HG02840 (cell line): ENCODE measurements around the gene MGST2.
"Not testable (repeated sequence)": the region's sequence is repeated elsewhere in the genome, so short reads cannot be mapped to it uniquely, and the experiment has no call there.

Experiments
- ATAC-seq: cut with Tn5 transposase; IDR thresholded peaks from one replicate; pipeline ENCODE4 v1.9.1; 2021; ENCODE audit warnings: mild to moderate bottlenecking, moderate library complexity, moderate number of reproducible peaks; ENCODE audit not compliant: unreplicated experiment, low FRiP score

MGST2 gene

GRCh38 chr4:139698167-139698925, 32.7 kb downstream of the MGST2 start:
- ATAC-seq: not testable (repeated sequence)

DNA sequence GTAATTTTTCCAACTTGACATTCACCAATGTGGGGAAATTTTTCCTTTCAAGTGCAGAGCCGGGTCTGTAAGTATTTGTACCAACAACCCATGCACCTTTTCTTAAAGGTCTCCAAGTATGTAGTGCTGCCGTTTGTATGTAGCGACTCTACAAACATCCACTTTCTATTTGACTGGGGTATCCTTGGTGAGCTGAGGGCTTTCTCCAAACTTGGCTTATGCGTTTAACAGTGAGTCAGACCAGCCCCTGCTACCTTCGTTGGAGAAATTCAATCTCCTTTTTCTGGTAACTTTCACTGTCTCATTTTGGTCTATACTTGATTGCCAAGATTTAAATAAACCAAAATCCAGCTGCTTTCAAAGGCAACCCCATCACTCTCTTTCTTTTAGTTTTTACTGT, 34.9 kb downstream of the MGST2 start:
- no peak for ATAC-seq

DNA sequence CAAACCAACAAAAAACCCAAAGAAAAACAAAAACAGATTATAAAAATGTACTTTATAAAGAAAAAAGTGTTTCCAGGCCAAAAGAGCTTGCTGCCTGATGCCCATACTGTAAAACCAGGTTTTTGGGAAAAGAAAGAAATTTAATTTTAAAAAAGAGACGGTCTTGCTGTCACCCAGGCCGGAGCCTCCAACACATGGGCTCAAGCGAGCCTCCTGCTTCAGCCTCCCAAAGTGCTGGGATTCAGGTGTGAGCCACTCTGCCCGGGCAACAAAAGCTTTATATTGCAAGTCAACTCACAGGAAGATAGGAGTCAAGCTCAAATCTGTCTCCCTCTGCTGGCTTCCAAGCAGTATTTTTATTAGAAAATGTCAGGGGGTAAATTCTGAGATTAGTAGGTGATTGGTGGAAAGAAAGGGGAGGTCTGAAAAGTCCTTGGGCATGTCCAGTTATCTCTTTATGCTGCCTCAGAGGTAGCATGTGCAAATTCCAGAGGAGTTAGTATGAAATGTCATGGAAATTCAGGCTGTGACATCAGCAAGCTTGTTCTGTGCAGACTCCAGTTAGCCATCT, 39.4 kb downstream of the MGST2 start:
- ATAC-seq: no peak

DNA sequence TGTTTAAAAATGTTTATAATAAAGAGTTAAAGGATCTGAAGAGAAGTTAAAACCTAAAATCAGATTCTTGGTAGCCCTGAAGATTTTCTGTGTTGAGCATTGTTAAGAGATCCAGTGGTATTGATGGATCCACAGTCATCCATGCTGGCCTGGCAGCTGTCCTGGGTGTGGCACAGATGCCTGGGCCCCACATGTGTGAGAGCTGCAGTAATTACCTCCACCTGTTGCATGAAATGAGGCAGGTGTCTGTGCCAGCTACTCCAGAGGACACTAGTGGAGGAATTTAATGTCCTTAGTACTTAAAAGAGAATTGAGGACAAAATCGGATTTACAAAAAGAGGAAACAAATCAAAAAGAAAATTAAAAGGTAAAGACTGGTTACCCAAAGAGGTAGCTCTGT, 44.0 kb downstream of the MGST2 start:
- ATAC-seq: no peak

GRCh38 chr4:139710073-139710472, 44.5 kb downstream of the MGST2 start:
- no peak for ATAC-seq

DNA sequence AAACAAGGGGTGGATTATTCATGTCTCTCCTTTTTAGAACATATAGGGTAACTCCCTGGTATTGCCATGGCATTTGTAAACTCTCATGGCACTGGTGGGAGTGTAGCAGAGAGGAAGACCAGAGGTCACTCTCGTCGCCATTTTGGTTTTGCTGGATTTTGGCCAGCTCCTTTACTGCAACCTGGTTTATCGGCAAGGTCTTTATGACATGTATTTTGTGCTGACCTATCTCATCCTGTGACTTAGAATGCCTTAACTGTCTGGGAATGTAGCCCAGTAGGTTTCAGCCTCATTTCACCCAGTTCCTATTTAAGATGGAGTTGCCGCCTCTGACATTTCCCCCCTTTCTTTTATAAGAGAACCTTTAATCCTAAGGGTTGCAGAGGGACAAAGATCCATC, 45.8 kb downstream of the MGST2 start:
- no peak for ATAC-seq

DNA sequence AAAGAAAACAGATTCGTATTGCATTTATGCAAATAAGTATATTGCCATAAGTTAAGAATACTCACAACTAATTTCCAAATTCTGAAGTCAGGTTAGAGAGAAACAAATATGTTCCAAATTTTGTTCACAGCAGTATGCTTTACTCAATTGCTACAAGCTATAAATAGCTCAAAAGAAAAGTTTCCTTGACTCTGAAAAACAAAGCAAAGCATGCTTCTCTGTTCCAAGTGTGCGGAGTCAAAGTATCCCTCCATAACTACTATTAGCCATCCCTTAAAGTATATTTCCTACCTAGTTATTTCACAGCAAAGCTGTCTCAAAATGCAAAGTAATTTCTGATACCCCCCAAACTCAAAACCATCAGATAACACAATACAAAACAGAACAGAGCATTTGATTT, 47.3 kb downstream of the MGST2 start:
- ATAC-seq: no peak

GRCh38 chr4:139715746-139716391, 50.2 kb downstream of the MGST2 start:
- ATAC-seq: no peak

GRCh38 chr4:139718358-139718757, 52.7 kb downstream of the MGST2 start:
- ATAC-seq: no peak

GRCh38 chr4:139718833-139719232, 53.2 kb downstream of the MGST2 start:
- no peak for ATAC-seq

DNA sequence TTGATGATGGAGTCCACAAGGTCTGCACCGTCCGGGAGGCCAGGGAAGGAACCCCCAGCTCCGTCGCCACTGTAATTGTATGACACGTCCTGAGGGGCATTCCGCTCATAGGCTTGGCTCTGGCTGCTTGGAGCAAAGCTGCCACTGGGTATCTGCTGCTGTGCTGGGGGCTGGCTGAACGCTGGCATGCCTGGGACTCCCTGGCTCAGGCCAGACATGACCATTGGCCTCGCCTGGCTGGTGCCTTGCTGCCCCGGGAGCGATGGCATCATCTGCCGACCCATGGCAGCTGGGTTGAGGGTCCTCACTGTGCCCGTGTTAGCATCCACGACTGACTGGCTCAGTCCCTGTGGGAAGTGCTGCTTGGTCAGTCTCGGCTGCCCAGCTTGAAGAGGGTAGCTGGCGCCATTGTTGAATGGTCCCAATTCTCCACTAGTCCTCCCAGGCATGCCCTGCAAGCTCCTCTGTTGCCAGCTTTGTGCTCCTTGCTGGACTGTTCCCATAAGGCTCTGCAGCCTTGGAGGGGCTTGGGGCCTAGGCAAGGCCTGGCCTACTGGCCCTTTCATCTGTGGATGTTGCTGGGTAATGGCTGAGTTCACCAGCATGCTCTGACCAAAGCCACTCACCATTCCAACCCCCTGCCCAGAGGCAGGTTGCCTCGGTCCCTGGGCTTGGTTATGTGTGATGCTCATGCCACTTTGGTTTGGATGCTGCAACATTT, 53.9 kb downstream of the MGST2 start:
- ATAC-seq: no peak

DNA sequence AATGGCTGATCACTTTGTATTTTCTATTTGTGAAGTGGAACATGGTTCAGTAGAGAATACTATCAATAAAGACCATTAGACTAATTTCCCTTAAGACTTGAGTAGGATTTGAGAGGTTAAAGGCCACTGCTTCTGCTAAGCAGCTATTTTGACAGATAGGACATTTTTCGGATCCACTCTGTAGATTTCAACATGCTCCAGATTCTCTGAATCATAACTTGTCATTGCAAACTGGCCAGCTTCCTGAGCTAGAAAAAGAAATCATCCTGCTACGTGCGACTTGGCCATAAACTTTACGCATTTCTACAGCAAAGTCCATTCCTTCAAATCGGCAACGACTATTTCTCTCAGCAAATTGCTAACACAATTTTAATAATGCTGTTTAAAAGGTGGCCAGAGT, 55.2 kb downstream of the MGST2 start:
- ATAC-seq: no peak

DNA sequence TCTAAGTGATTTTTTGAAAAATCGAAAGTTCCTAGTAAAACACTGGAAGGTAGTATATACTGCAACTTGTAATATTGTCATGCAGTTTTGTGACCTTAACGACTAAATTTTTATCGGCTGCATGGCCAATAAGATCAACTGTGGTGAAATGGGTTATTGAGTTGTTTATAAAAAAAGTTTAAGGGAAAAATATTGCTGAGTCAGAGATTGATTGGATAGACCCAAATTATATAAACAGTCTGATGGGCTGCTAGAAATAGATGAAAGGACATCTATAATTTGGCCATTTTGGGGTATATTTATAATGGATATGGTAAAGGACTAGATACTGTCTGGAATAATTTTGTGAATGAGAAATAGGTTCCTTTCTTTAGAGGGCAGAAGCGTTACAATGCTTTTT, 56.2 kb downstream of the MGST2 start:
- no peak for ATAC-seq

- ATAC-seq: no peak
These were observed 59.6 kb downstream of the MGST2 start for GRCh38 chr4:139725236-139725635.

- no peak for ATAC-seq
These were observed 61.0 kb downstream of the MGST2 start for GRCh38 chr4:139726615-139727014.

DNA sequence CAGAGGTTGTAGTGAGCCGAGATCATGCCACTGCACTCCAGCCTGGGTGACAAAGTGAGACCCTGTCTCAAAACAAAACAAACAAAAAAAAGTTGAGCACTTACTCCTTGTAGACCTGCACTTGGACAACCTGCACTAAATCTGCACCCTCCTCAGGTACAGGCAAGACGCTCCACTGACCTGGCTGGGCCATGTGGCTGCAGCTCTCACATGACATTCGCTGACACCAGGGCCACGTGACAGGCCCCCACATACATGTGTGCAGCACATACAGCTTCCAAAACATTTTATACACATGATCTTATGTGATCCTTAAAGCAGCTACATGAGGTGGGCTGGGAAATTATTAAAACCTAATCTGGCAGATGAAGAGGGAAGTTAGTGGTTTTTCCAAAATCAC, 62.5 kb downstream of the MGST2 start:
- no peak for ATAC-seq

- ATAC-seq: no peak
These were observed 63.2 kb downstream of the MGST2 start for GRCh38 chr4:139728840-139729239.

DNA sequence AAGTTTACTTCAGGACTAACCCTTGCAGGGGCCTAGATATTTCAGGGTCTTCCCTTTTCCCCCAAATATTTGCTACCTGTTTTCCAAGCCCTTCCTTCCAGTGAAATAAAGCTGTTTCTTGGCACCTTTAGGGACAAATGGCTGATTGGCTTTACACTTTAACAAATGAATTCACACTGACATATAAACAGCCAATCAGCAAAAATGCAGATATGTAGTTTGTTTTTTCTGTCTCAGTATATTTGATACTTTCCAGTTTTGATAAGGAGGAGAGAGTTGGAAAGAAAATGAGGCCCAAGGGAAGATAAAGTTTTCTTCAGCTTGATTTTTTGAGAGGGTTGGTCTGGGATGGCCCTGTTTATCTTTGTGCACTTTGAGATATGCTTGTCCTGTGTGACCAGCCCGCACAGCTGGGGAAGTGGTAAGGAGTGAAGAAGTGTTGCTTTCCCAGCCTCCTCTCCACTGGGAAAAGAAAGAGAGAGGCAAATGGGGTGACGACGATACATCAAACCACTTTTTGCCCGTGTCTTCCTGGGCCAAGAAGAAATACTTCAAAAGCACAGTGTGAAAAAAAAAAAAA, 67.5 kb downstream of the MGST2 start:
- ATAC-seq: no peak

DNA sequence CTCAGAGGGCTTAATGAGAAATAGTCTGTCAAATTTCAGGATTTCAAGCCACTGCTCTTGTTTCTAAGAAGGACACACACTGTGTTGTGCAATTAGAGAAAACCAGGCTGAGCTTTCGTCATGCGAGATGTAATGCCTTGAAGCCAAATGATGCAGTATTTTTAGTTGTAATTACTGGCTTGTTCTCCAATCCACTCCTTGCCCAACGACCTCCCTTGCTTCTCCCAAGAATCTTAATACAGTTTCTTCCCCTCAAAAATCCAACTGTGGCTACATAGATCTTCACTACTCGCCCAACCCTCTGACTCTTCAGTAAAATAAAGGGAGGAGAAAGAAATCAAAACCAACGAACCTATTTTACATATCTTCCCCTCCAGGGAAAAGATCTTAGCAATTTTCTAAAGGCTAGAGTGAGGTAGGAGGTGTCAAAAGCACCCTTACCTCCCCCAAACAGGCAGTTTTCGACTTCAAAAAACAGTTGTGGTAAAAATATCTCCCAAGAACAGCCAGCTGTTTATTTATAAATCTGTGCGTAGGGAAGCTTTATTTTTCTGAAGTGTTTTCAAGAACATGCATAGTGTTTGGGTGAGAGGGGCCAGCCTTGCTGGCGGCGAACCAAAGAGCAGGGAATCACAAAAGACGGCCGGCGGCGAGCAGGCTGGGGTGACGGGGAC, 68.7 kb downstream of the MGST2 start:
- ATAC-seq: no peak

DNA sequence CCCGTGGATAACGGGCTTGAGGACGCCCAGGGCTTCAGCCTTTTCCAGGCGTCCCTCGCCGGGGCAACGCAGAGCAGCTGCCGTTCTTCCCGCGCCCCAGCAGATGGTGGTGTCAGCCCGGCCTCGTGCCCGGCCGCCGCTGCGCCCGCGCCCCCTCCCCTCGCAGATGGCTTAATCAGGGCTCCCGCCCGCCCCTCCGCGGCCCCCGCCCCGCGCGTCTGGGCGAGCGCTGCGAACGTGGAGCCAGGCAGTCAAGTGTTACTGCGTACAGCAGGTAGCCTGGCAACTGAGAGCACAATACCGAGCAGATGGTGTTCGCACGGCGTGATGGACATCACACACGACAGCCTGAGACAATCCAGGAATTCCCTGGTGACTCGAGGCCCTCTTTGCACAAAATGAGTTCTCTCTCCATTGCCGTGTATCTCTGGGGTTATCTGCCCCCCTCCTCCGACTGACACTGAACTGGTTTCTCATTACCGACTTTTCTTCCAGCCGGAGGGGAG, 69.3 kb downstream of the MGST2 start:
- ATAC-seq: no peak
